Hepatocyte (in vitro differentiated cells): Measurements from ENCODE around the gene C1QTNF3.

ENCODE experiments used
- CTCF ChIP-seq: fragments of 200-600 bp; sonication (generic); IDR thresholded peaks from 2 replicates; pipeline ENCODE4 v1.5.1; 2016; ENCODE audit warnings: antibody characterized with exemption, mild to moderate bottlenecking; ENCODE audit not compliant: poor library complexity
- EZH2 ChIP-seq: fragments of 200-600 bp; sonication (generic); IDR thresholded peaks from 2 replicates; pipeline ENCODE4 v1.6.1; 2016; ENCODE audit warnings: antibody characterized with exemption, mild to moderate bottlenecking, borderline replicate concordance
- EZH2phosphoT487 ChIP-seq: fragments of 200-600 bp; sonication (generic); IDR thresholded peaks from one replicate; pipeline ENCODE4 v1.6.1; 2018; ENCODE audit warnings: antibody characterized with exemption, mild to moderate bottlenecking, low read depth, moderate library complexity; ENCODE audit not compliant: unreplicated experiment, severe bottlenecking

GRCh38 chr5:34047143-34047542, 4.1 kb upstream of the C1QTNF3 start:
- TF ChIP-seq CTCF (no peak), EZH2 (no peak), EZH2phosphoT487 (no peak)
